Measurements from ENCODE around the gene VSTM1.

DNA sequence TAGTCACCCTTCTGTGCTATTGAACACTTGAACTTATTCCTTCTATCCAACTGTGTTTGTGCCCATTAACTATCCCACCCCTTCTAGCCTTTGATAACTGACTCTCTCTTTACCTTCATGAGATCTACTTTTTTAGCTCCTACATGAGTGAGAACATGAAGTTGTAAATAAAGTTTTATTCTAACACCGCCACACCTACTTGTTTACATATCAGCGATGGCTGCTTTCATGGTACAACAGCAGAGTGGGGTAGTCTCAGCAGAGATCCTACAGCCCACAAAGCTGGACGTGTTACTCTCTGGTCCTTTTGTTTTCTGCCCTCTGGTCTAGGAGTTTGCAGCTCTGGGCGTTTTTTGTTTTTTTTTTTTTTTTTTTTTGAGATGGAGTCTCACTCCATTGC is 23.7 kb downstream of the VSTM1 start:
- TF ChIP-seq EZH2 (IDR thresholded peaks at IDR 0.05; ENCODE audit: borderline replicate concordance, low read length) (no peak), CTCF (IDR thresholded peaks at IDR 0.05; ENCODE audit: low read length) (no peak)
